ENCODE results near the gene ZNF879. TPM values are rescaled to one million over a fixed set of nuclear protein-coding genes. Genes with fewer than 3 reads are reported as not detected.
A peak's percentile ranks its signal among the peaks of the same experiment; 100 is the strongest.

The ZNF879 gene
- total and polyA plus RNA-seq, 2 of the 13 experiments (the other 11 are each of a cell fraction or from before 2014, with no cell fraction given) = 0.83 to 2.8 TPM

GRCh38 chr5:179023528-179024189 is at the start of gene ZNF879 (continued):
- TF ChIP-seq HMGXB4 (CRISPR knock-in tag; IDR thresholded peaks at IDR 0.05; ENCODE audit: borderline replicate concordance in 1 of 2, low read depth in 1 of 2) (peak; percentile 23 to 38; a peak in 2 of 4 replicates), MNT (IDR thresholded peaks at IDR 0.05) (no peak), NFYB (CRISPR knock-in tag; IDR thresholded peaks at IDR 0.05) (no peak), ZNF44 (CRISPR knock-in tag; IDR thresholded peaks at IDR 0.05) (no peak), RERE (CRISPR knock-in tag; IDR thresholded peaks at IDR 0.05; ENCODE audit: low read depth) (no peak), ZNF335 (CRISPR knock-in tag; IDR thresholded peaks at IDR 0.05) (no peak), XBP1 (CRISPR knock-in tag; IDR thresholded peaks at IDR 0.05) (no peak), FOXA1 (IDR thresholded peaks at IDR 0.05) (no peak), FOXA1 (CRISPR knock-in tag; IDR thresholded peaks at IDR 0.05) (no peak), MXD1 (CRISPR knock-in tag; IDR thresholded peaks at IDR 0.05) (no peak; the same call in 1 of the 2 replicates), ZNF547 (CRISPR knock-in tag; IDR thresholded peaks at IDR 0.05) (no peak; the same call in 1 of the 2 replicates), ZXDC (CRISPR knock-in tag; IDR thresholded peaks at IDR 0.05) (peak; percentile 92), CENPT (CRISPR knock-in tag; IDR thresholded peaks at IDR 0.05; ENCODE audit: low read depth) (no peak), MTERF4 (CRISPR knock-in tag; IDR thresholded peaks at IDR 0.05) (no peak), ZBTB21 (CRISPR knock-in tag; IDR thresholded peaks at IDR 0.05) (no peak)
